Hematopoietic multipotent progenitor cell treated with erythropoietin and hydrocortisone succinate and interleukin-3 and kit ligand, for 15 days (in vitro differentiated cells): ENCODE results near the gene C10orf53.
A peak's percentile ranks its signal among the peaks of the same experiment; 100 is the strongest.

ENCODE experiments used
- DNase-seq: peaks from one replicate; pipeline ENCODE4 v3.0.0-alpha.2; 2015; ENCODE audit warnings: low spot score

Gene C10orf53

DNA sequence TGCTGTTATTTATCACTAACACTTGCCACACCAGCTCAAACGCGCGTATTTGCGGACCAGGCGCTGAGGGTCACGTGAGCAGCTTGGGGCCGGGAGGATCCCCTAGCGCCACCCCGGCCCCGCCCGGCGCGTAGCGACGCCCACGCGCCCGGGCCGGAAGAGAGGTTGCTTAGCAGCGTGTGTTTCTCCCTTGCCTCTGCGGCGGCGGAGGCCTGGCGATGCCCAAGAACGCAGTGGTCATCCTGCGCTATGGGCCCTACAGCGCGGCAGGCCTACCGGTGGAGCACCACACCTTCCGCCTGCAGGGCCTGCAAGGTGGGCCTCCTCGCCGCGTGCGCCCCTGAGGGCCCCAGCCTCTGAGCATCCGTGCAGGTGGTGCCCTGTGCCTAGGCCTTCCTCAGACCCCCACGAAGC, at the start of gene C10orf53:
TSS of gene C10orf53 (plus strand) at position 172 of the 414 bp plus-strand sequence. CDS start at position 219, 47 bp downstream.
- DNase-seq, result peak; percentile 23

- DNase-seq, result no peak
Observed at GRCh38 chr10:49631975-49632374, 47.5 kb upstream of the C10orf53 start.

- DNase-seq, result no peak
Observed at GRCh38 chr10:49632406-49633317, 46.8 kb upstream of the C10orf53 start.

DNA sequence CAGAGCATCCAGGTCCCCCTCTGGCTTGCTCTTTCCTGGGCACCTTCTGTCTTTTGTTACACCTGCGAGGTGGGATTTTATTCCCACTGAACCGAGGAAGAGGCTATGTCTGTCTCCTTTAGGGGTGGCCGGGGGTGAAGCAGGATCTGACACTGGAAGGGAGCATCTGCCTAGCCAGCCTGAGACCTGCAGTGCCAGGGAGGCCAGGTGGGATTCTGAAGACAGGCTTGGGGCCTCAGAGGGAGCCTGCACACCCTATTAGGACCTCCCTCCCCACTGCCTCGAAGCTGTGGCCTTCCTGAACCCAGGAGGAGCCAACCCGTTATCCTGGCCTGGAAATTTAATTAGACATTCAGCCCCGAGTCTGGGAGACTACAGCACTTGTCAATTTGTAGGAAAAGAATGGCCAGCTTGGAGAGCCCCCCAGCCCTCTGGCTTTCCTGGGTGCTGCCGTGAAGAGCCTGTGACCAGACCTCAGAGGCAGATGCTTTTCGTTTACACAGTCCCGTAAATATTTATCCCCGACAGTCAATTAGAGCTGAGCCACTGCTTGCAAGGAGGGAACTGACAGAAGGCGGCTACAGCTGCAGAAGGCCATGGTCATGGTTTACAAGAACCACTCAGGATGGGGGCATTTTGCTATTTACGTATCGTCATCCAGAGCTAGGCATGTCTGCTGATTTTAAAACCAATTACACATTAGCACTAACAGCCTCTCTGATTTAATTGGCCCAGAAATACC, 46.0 kb upstream of the C10orf53 start:
- no peak for DNase-seq

- DNase-seq, result no peak
Observed at GRCh38 chr10:49634069-49634660, 45.3 kb upstream of the C10orf53 start.

DNA sequence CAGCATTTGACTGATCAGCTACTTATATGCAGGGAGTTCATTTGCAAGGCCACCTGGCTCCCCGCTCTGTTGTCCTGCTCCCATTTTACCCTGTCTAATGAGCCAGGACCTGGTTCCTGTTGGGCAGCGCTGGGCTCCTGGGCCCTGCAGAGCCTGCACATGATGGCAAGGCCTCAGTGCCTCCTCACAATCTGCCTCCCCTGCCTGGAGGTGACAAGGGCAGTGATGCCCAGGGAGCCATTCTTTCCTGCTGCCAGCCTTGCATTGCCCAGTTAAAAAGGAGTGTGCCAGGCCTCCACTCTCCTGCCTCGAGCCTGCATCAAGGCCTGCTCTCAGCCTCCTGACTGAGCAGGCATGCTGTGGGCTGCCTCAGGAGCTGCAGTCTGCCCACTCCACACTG, 37.1 kb upstream of the C10orf53 start:
- DNase-seq, result no peak

DNA sequence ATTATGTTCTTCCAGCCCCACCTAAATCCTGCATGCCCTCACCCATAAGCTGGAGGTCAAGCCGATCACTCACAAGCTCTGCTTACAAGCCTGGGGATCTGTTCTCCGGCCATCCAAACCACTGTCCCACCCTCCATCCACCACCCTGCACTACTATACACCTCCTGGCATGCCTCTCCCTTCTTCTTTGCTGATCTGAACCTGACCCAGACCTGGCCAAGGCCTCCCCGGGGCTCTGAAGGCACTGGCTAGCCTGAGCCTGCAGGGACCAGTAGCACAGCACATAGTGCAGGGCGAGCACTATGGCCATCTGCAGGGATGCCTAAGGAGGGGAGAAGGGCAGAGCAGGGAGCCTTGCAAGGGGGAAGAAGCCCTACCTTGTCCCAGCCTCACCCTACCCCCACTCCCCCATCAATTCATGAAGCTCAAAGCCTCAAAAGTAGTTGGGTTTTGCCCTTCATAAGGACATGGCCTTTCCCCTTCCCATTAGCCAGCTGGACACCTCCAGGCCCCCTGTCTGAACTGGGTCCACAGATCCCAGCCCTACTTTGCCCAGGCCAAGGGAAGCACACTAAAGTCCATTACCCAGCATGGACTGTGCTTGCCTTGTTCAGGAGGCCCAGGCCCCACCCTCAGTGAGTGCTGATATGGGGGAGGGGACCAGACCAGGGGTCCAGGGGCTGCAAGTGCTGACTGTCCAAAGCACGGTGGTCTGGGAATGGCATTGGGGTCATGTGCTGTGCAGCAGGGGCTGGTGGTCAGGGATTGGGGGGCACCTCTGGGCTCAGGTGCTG, 36.0 kb upstream of the C10orf53 start:
- no peak for DNase-seq

DNA sequence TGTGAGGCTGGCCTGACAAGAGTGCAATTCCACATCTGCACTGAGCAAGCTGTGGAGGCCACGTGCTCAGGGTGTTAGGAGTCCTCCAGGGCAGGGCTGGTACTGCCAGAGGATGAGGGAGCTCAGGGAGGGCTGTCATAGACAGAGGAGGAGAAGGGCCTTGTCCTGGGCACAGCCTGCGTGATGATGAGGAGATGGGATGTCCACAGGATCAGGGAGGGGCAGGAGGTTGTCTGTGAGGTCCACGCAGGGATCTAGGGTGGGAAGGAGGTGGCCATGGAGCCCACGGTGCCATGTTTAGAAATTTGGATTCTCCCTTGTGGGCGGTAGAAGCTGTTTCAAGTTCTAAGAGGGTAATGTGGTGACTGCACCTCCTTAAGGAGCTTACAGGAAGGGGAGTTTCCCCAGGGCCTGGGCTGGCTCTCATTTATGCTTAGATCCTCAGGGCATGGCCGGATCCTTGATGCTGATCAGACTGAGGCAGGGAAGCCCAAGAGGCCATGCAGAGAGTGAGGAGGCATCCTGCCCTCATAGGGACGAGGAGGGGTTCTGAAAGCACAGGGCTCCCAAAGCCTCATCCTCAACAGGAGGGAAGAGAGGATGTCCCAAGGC, 35.3 kb upstream of the C10orf53 start:
- no peak for DNase-seq

GRCh38 chr10:49645417-49645816, 34.0 kb upstream of the C10orf53 start:
- DNase-seq, result no peak

GRCh38 chr10:49645871-49646870, 33.3 kb upstream of the C10orf53 start:
- DNase-seq, result no peak

DNA sequence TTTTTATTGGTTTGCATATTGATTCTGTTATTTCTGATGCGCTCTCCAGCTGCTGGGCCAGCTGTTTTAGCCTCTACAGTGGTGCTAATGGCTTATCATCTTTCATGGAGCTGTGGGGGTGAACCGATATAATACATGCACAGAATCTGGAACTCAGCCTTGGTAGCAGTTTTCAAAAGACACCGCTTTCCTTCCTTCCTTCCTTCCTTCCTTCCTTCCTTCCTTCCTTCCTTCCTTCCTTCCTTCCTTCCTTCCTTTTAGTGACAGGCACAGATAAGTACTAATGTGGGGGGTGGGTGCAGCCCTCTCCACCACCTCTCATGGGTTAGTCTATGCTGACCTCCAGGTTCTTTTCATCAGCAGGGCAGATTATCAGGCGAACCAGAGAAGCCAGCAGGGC, 31.9 kb upstream of the C10orf53 start:
- DNase-seq, result no peak

GRCh38 chr10:49647985-49648795, 31.3 kb upstream of the C10orf53 start:
- DNase-seq, result no peak

- DNase-seq, result no peak
Observed at GRCh38 chr10:49649294-49649693, 30.2 kb upstream of the C10orf53 start.

DNA sequence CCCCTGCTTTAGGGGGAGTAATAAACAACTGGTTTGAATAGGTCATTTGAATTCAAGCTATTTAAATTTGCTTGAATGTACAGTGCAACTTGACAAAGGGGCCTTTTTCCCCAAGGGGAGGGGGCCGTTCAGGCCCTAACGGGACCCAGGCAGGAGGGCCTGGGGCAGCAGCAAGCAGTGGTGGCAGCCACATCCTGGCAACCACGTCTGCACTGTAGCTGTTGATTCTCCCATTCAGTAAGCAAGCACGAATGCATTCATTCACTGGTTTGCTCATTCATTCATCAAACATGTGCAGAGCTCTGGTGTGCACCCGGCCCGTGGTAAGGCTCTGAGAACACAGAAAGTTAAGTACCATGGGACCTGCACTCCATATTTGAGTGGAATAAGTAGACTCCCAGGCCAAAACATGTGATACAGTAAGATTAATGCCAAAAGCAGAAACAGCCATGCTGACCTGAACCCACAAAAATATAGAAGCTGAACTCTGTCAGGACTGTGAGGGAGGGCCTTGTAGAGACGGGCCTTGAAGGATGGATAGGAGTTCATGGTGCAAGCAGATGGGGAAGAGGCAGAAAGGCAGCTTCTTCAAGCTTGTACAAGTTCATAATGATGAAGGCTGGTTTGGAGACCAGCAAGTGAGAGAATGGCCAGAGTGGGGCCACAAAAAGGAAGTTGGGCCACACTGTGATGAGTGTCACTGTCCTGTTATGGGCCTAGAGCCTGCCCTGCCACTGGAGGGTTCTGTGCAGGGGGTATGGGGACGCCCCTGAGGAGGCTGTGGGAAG, 29.3 kb upstream of the C10orf53 start:
- DNase-seq, result no peak

DNA sequence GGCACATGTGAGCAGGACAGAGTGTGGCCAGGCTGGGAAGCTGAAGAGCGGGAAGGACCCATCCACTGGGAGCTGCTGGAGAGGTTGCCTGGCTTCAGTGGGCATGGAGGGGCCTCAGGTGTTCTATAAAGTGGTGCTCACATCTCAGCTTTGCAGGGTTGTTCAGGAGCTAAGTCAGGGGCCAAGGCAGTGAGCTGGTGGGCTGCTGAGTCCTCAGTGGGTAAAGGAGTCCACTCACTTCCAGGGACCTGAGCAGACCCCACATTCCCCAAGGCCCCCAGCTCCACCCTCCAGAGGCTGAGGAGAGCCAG, 28.8 kb upstream of the C10orf53 start:
- no peak for DNase-seq

DNA sequence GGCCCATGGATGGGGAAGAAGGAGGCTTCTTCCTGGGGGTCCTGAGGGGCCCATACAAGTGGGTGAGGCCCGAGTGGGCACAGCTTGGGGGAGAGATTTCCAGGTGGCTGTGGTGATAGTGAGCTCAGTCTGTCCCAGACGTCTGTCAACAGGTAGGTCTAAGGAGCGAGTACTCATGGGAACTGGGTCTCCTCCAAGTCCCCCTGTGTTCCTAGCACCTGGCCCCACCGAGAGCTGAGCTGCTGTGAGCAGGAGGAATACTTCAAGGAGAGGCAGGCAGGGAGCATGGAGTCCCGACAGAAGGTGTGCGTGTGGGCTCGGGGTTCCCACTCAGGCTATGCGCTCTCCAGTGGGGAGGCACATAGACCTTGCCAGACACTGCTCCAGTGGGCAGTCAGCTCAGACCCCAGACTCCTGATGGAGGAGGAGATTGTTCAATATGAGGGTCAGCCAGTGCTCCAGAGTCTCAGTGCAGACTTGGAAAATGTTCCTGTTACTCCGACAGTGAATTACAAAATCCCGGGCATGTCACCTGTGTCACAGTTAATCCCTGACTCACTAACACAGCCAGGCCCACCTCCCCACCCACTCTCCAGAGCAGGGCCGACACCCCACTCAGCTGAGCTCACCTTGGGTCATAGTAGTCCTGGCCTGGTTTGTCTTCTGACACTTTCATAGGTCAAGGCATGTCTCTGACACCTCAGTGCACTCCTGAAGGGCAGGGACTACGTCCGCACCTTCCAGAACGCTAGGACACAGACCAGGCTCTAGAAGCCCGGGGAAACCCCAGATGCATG, 28.2 kb upstream of the C10orf53 start:
- no peak for DNase-seq

DNA sequence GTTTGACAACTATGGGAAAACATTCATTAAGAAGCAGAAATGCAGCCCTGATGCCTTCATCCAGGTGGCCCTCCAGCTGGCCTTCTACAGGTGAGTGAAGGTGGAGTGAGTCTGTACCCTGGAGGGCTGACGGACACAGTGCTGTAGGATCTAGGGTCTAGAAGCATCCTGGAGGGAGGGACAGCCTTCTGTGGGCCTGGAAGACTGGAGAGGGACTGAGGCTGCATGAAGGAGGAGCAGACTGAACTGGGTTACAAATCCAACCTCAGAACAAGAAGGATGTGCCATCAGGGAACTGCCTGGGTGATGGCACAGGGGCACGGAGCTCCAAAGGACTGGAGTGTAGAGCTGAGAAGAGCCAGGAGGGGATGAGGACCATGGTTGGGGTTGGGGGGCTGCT, 27.5 kb upstream of the C10orf53 start:
- DNase-seq, result no peak
